GM18867 (cell line): ENCODE results near the gene FBXW9.
"Not testable (repeated sequence)": the region's sequence is repeated elsewhere in the genome, so short reads cannot be mapped to it uniquely, and the experiment has no call there.

Experiments
- ATAC-seq: cut with Tn5 transposase; IDR thresholded peaks from one replicate; pipeline ENCODE4 v1.9.1; 2021; ENCODE audit warnings: mild to moderate bottlenecking, moderate library complexity; ENCODE audit not compliant: unreplicated experiment

FBXW9 gene

GRCh38 chr19:12715929-12716328, 19.5 kb upstream of the FBXW9 start:
- ATAC-seq: no peak

GRCh38 chr19:12715102-12715501, 18.7 kb upstream of the FBXW9 start:
- no peak for ATAC-seq

- not testable (repeated sequence) for ATAC-seq
Measured at GRCh38 chr19:12713304-12713703, 16.9 kb upstream of the FBXW9 start.

DNA sequence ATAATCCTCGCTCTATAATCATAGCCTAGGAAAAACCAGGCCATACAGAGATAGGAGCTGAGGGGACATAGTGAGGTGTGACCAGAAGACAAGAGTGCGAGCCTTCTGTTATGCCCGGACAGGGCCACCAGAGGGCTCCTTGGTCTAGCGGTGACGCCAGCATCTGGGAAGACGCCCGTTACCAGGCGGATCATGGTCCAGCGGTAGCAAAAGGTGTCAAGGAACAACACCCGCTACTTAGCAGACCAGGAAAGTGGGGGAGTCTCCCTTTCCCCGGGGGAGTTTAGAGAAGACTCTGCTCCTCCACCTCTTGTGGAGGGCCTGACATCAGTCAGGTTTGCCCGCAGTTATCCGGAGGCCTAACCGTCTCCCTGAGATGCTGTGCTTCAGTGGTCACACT, 15.6 kb upstream of the FBXW9 start:
- not testable (repeated sequence) for ATAC-seq

- no peak for ATAC-seq
Measured at GRCh38 chr19:12711187-12711586, 14.8 kb upstream of the FBXW9 start.

DNA sequence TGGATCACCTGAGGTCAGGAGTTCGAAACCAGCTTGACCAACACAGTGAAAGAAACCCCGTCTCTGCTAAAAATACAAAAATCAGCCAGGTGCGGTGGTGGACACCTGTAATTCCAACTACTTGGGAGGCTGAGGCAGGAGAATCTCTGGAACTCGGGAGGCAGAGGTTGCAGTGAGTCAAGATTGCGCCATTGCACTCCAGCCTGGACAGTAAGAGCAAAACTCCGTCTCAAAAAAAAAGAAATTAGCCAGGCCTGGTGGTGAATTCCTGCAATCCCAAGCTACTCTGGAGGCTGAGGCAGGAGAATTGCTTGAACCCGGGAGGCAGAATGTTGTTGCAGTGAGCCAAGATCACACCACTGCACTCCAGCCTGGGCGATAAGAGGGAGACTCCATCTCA, 12.2 kb upstream of the FBXW9 start:
- no peak for ATAC-seq

GRCh38 chr19:12706332-12706718, 9.9 kb upstream of the FBXW9 start:
- no peak for ATAC-seq

- no peak for ATAC-seq
Measured at GRCh38 chr19:12705654-12706331, 9.4 kb upstream of the FBXW9 start.

GRCh38 chr19:12705169-12705568, 8.7 kb upstream of the FBXW9 start:
- no peak for ATAC-seq

DNA sequence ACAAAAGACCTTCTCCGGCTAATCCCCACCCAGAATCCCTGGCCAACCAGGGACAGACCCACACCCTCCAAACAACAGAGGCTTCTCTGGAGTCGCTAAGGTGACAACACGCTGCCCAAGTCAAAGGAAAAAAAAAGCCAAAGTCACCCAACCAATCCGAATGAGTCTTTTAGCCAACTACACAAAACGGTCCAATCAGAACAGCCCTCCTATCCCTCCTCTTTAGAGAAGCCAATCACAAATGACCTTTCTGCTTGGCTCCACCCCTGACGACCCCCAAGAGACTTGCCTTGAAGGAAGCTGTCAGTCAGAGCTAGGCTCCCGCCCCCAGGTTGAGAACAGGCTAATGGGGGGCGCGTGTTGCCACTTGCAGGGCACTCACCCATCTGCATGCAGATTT, 6.6 kb upstream of the FBXW9 start:
- no peak for ATAC-seq

GRCh38 chr19:12701596-12702282, 5.3 kb upstream of the FBXW9 start:
- no peak for ATAC-seq

- no peak for ATAC-seq
Measured at GRCh38 chr19:12698138-12698537, 1.7 kb upstream of the FBXW9 start.

- not testable (repeated sequence) for ATAC-seq
Measured at GRCh38 chr19:12697425-12697824, 994 bp upstream of the FBXW9 start.

GRCh38 chr19:12695997-12696365, 450 bp downstream of the FBXW9 start:
- peak; percentile 18 for ATAC-seq

DNA sequence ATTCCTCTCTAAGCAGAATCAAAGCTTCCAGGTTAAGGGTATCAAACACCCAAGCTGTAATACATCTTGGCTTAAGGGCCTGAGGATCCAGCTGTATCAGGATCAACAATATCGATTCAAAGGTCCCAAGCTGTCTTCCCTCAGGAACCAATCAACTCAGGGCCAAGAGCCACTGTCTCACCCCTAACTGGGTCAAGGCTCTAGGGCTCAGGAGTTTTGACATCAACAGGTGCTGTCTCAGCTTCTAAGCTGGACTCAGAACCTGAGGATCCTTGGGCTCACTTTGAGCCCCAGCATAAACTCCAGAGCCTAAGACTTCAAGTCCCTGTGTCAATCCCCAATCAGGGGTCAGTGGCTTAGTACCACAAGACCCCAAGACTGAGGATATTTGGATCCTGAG, 917 bp downstream of the FBXW9 start:
- no peak for ATAC-seq

- no peak for ATAC-seq
Measured at GRCh38 chr19:12695096-12695495, 1.3 kb downstream of the FBXW9 start.

DNA sequence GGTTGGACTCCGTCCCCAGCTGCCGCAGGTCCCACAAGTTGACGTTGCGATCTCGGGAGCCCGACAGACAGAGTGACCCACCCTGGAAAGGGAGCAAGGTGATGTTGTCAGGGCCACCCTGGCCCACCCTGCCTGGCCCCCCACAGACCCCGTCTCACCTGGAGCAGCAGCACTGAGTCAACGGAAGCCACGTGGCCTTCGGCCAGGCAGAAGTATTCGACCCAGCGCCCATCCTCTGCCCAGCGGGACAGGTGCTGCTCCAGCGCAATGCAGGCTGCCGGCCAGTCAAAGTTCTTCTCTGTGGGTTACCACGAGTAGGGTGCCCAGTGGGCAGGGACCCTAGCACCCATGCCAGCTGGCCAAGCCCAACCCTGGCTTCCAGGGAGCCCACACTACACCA, 1.8 kb downstream of the FBXW9 start:
- ATAC-seq: no peak

DNA sequence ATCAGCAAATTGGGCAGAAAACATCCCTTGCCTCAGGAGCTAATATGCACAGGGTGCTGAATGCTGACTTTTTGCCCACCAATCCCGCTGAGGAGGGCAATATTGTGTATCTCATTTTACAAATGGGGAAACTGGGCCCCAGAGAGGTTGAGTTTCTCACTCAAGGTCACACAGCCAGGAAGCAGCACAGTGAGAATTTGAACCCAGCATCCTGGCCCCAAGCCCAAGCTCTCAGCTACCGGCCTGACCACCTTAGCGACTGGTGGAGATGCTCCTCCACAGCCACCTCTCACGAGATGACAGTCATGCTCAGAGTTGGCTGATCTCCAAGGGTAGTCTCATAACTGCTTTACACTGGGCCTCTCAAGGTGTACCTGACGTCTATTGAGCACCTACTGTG, 3.5 kb downstream of the FBXW9 start:
- ATAC-seq: no peak

DNA sequence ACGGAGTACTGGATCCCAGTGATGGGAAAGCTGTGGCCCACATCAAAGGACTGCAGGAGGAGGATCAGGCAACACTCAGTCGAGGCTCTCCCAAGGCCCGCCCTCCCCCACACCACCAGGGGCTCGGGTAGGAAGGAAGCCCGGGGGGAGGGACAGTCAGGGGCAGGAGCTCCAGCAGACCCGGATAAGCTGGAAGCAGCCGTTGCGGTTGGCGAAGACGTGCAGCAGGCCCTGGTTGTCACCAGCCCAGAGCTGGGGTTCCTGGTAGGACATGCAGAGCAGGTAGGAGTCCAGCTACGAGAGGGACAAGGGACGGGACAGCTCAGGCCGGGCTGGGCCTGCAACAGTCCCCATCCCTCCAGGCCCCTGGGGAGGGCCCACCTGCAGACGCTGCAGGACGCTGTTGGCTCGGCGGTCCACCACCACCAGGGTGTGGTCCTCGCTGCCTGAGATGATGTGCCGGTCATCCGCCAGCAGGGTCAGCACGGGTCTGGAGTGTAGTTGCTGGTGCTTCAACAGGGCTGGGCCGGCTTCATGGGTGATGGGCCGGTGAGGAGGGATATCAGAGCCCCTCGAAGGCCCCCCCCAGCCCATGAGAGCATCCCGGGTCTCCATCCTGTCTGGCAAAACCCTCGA, 6.7 kb downstream of the FBXW9 start:
- ATAC-seq: no peak

- ATAC-seq: no peak
Measured at GRCh38 chr19:12689012-12689411, 7.4 kb downstream of the FBXW9 start.

GRCh38 chr19:12687496-12688196, 8.8 kb downstream of the FBXW9 start, which contains the start of gene GNG14:
TSS of gene GNG14 (plus strand) at chr19:12687998. CDS start at chr19:12688049, 51 bp downstream.
- ATAC-seq: no peak

- ATAC-seq: no peak
Measured at GRCh38 chr19:12685831-12686230, 10.6 kb downstream of the FBXW9 start.
